NCI-H446 treated with DMSO at 0.1 percent for 48 hours (cell line): ENCODE measurements around the gene ZHX3.
"Not testable (repeated sequence)": the region's sequence is repeated elsewhere in the genome, so short reads cannot be mapped to it uniquely, and the experiment has no call there.

Experiments used
- DNase-seq: peaks from one replicate; lab custom pipeline; 2025; lab: John Stamatoyannopoulos, UW

The ZHX3 gene

DNA sequence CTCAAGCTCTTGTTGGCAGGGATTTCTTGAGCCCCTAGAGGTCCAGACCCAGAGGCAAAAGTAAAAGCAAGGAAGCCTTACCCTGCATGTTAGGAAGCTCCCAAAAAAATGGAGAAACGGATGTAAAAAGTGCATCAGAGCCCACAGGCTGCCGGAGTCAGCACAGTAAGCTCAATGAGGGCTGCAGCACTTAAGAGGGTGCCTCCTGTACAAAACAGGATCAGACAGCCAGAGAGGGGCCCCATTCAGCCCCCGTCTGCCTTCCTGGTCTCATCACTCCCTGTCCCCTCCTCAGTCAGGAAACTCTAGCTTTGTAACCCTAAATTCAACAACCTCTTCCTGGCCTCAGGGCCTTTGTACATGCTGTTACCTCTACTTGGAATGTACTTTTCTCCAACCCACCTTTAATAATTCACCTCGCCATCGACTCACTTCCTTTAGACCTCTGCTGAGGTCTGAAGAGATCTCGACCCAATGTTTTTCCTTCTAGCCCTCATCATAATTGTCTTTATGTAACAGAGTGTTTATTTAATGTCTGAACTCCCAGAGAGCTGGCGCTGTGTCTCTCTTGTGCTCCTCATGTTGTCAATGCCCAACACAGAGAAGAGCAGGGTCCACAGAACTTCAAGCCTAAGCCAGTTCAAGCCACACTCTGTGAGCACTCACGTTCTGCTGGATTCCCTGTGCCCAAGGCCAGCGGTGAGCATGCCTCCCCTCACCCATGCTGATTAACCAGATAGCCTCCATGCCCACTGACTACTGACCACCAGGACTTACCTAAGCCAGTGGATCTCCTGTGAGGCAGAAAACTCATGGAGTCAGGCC is 183.0 kb downstream of the ZHX3 start:
- DNase-seq, result no peak

DNA sequence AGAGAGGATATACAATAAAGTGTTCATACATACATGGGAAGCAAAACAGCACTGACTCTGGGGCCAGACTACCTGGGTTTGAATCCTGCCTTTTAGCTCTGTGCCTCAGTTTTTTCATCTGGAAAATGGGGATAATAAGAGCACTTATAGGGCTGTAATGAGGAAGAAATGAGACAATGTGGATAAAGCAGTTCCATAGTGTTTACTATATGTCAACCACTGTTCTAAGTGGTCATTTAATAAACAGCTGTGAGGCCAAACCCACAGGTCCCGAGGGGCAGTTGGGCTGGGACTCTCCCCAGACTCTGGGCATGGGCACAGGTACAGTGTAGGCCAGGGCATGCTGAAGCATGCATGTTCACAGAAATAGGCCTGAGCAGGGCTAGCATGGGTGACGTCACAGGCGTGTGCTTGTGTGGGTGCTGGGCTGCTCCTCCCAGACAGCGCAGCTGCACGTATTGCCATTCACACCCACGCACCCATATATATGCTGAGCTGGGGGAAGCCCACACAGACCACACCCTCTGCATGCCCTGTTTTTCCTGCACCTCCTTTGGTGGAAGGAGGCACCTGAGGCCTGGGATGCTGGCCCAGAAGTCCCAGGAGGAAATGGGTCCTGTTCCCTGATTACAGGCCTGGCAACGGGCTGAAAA is 183.7 kb downstream of the ZHX3 start:
- DNase-seq, result no peak

DNA sequence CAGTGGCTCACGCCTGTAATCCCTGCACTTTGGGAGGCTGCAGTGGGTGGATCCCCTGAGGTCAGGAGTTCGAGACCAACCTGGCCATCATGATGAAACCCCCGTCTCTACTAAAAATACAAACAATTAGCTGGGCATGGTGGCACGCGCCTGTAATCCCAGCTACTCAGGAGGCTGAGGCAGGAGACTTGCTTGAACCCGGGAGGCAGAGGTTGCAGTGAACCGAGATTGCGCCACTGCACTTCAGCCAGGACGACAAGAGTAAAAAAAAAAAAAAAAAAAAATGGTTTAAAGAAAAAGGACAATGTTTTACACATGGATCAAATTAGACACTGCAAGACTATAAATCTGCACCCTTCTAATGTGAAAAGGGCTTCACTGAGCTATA is 185.1 kb downstream of the ZHX3 start:
- not testable (repeated sequence) for DNase-seq

DNA sequence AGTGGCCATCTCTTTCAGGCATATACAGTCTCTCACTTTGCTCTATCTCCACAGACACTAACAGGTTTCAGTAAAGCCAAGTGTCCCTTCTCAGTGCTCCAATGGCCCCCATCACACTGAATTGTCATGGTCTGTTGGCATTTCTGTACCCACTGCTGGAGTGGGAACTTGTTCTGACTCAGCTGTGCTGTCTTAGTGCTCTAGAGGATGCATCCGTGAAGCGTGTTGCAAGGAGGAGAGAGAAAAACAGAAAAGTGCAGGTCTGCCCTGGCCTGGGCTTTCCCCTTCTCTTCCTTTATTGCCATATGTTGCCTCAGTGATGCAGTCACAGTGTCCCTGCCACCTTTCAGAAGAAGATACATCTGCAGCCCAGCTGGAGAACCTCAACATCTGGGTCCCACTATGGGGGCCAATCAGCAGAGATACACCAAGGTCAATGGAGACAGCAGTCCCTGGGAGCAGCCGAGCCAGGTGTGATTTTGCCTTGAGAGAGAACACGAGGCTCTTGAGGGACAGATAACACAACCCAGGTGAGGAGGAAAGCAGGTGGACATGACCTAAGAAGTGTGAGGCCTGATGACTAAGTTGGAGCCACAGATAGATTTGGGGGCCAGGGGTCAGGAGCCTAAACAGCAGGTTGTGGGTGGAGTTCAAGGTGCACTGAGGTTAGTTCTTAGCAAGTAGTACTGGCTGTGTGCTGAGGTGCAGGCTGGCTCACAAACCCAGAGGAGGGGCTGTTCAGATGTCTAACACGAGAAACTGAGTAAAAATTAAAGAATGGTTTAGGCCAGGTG is 185.7 kb downstream of the ZHX3 start:
- no peak for DNase-seq
